Liver (tissue), 9 donors: Measurements from ENCODE around the gene RAET1E. TPM values are rescaled to one million over a fixed set of nuclear protein-coding genes. Genes with fewer than 3 reads are reported as not detected.

ENCODE experiments used
- DNase-seq: peaks from one replicate; pipeline ENCODE4 v3.0.0-alpha.2; 2017; ENCODE audit warnings: low spot score
- H3K27ac ChIP-seq, 2 donors: one replicate each; pipeline ENCODE4 v1.7.0; 2013; ENCODE audit warnings: inconsistent platforms in 2 of 2, low read length in 2 of 2, control low read depth in 1 of 2, low read depth in 1 of 2, mild to moderate bottlenecking in 1 of 2
- H3K27me3 ChIP-seq, 4 donors: one replicate each; pipeline versions ENCODE4 v1.6.1 to v1.7.0; 2013; ENCODE audit warnings: low read length in 3 of 4, inconsistent platforms in 1 of 4, mild to moderate bottlenecking in 1 of 4, moderate library complexity in 1 of 4; ENCODE audit not compliant: control insufficient read depth in 4 of 4, insufficient read depth in 4 of 4
- H3K36me3 ChIP-seq, 4 donors: one replicate each; pipeline versions ENCODE4 v1.6.1 to v1.7.0; 2013; ENCODE audit warnings: low read length in 3 of 4, mild to moderate bottlenecking in 3 of 4, low read depth in 1 of 4, moderate library complexity in 1 of 4; ENCODE audit not compliant: control insufficient read depth in 4 of 4, insufficient read depth in 3 of 4
- H3K4me1 ChIP-seq, 4 donors: one replicate each; pipeline versions ENCODE4 v1.6.1 to v1.7.0; 2013; ENCODE audit warnings: low read length in 3 of 4, mild to moderate bottlenecking in 3 of 4, moderate library complexity in 1 of 4; ENCODE audit not compliant: control insufficient read depth in 4 of 4, insufficient read depth in 4 of 4
- H3K4me3 ChIP-seq, 3 donors: one replicate each; pipeline versions ENCODE4 v1.6.1 to v1.7.0; 2013; ENCODE audit warnings: low read length in 3 of 3, control low read depth in 1 of 3, low read depth in 1 of 3, mild to moderate bottlenecking in 1 of 3
- H3K9ac ChIP-seq, 2 donors: one replicate each; pipeline ENCODE4 v1.7.0; 2013; ENCODE audit warnings: low read length in 2 of 2, mild to moderate bottlenecking in 2 of 2, moderate library complexity in 2 of 2, control low read depth in 1 of 2, low read depth in 1 of 2
- H3K9me3 ChIP-seq, 4 donors: one replicate each; pipeline versions ENCODE4 v1.6.1 to v1.7.0; 2013; ENCODE audit warnings: low read length in 3 of 4; ENCODE audit not compliant: control insufficient read depth in 4 of 4
- EGR1 ChIP-seq, 2 donors: IDR thresholded peaks; 2 replicates each; pipeline ENCODE4 v1.6.1; 2016 to 2018; ENCODE audit warnings: antibody characterized with exemption in 2 of 2, low read depth in 2 of 2
- FOXA1 ChIP-seq: IDR thresholded peaks from 2 replicates; pipeline ENCODE4 v1.6.1; 2016; ENCODE audit warnings: antibody characterized with exemption
- FOXA2 ChIP-seq: IDR thresholded peaks from 2 replicates; pipeline ENCODE4 v1.6.1; 2016; ENCODE audit warnings: antibody characterized with exemption
- GABPA ChIP-seq, 2 donors: IDR thresholded peaks in 1 of 2; conservative IDR thresholded peaks in 1 of 2; 2 replicates each; pipeline ENCODE4 v1.6.1; 2016; ENCODE audit warnings: antibody characterized with exemption in 2 of 2, mild to moderate bottlenecking in 1 of 2, moderate library complexity in 1 of 2
- HNF4A ChIP-seq, 2 donors: conservative IDR thresholded peaks; 2 replicates each; pipeline ENCODE4 v1.6.1; 2016; ENCODE audit warnings: antibody characterized with exemption in 2 of 2, mild to moderate bottlenecking in 2 of 2
- HNF4G ChIP-seq: IDR thresholded peaks from 2 replicates; pipeline ENCODE4 v1.6.1; 2016; ENCODE audit warnings: antibody characterized with exemption
- JUND ChIP-seq, 2 donors: IDR thresholded peaks; 2 replicates each; pipeline ENCODE4 v1.6.1; 2016; ENCODE audit warnings: antibody characterized with exemption in 2 of 2
- NR2F2 ChIP-seq: IDR thresholded peaks from 2 replicates; pipeline ENCODE4 v1.6.1; 2016; ENCODE audit warnings: antibody characterized with exemption
- RAD21 ChIP-seq, 2 donors: IDR thresholded peaks; 2 replicates each; pipeline ENCODE4 v1.6.1; 2016; ENCODE audit warnings: antibody characterized with exemption in 2 of 2, mild to moderate bottlenecking in 2 of 2
- RXRA ChIP-seq, 2 donors: IDR thresholded peaks; 2 replicates each; pipeline ENCODE4 v1.6.1; 2017 to 2018; ENCODE audit warnings: antibody characterized with exemption in 2 of 2, mild to moderate bottlenecking in 1 of 2
- SP1 ChIP-seq: IDR thresholded peaks from 2 replicates; pipeline ENCODE4 v1.6.1; 2018; ENCODE audit warnings: antibody characterized with exemption, mild to moderate bottlenecking
- TAF1 ChIP-seq: conservative IDR thresholded peaks from 2 replicates; pipeline ENCODE4 v1.6.1; 2016; ENCODE audit warnings: antibody characterized with exemption, mild to moderate bottlenecking
- YY1 ChIP-seq: IDR thresholded peaks from 2 replicates; pipeline ENCODE4 v1.6.1; 2016; ENCODE audit warnings: antibody characterized with exemption, mild to moderate bottlenecking
- WGBS: extraction: QIAGEN DNeasy Blood & Tissue Kit; methylation state at CpG from one replicate; pipeline ENCODE4 v1.1.7; 2013; 5-methylcytosine and 5-hydroxymethylcytosine counted together
- polyA plus RNA-seq, 2 donors: library from polyadenylated mRNA; stranded (reverse) in 1 of 2; unstranded in 1 of 2; fragments of 200-250 nt in 1 of 2; fragments of >200 nt in 1 of 2; fragmentation: Nextera tagmentation in 1 of 2; extraction: Ambion mirVana in 1 of 2; gene quantifications; one replicate each; pipeline versions ENCODE4 v1.2.1 to v1.2.3, GENCODE V29; 2013 to 2015
- total RNA-seq, 2 donors: library from RNA; depleted of rRNA; stranded (reverse); fragments of >200 nt; gene quantifications; one replicate each; pipeline ENCODE4 v1.2.3, GENCODE V29; 2014
- TF ChIP-seq, protein P1 (sequence below): IDR thresholded peaks from 2 replicates; pipeline ENCODE4 v1.6.1; 2016; ENCODE audit warnings: antibody characterized with exemption
- TF ChIP-seq, protein P2 (sequence below): fragments of 150-350 bp; IDR thresholded peaks from 2 replicates; pipeline ENCODE4 v1.5.1; 2017; ENCODE audit warnings: improper control_type of control experiment, low read depth, low read length; ENCODE audit not compliant: missing input control
- TF ChIP-seq, protein P3 (sequence below): IDR thresholded peaks from 2 replicates; pipeline ENCODE4 v1.6.1; 2016; ENCODE audit warnings: antibody characterized with exemption, mild to moderate bottlenecking
- TF ChIP-seq, protein P4 (sequence below): IDR thresholded peaks from 2 replicates; pipeline ENCODE4 v1.6.1; 2016; ENCODE audit warnings: antibody characterized with exemption
- TF ChIP-seq, protein P5 (sequence below): IDR thresholded peaks from 2 replicates; pipeline ENCODE4 v1.6.1; 2016; ENCODE audit warnings: antibody characterized with exemption
- donor health status: healthy.
- donor health status: healthy.
- donor health status: healthy.
- donor health status: healthy.
- donor health status: healthy.

RAET1E gene
- total and polyA plus RNA-seq, 4 donors = not detected

DNA sequence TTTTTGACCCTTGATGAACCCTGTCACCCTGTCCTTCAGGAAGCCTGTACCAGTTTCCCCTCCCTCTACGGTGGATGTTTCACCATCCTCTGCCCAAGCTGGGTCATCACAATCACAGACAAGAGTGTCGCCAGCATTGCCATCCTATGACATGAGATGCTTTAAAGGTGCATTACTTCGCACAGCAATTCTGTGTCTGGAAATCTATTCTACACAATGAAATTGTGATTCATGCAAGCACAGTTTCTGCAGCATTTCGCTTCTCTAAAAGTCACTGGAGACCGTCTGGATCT lies 41.4 kb upstream of the RAET1E start:
- TF ChIP-seq NR2F2 (no peak), JUND (IDR thresholded peaks at IDR 0.05) (no peak), HNF4G (no peak), GABPA (IDR thresholded peaks at IDR 0.05 in 1 of 2, conservative IDR thresholded peaks at IDR 0.05 in 1 of 2) (no peak), YY1 (no peak), FOXA1 (no peak), RAD21 (IDR thresholded peaks at IDR 0.05) (no peak), RXRA (IDR thresholded peaks at IDR 0.05) (no peak), TAF1 (no peak), EGR1 (IDR thresholded peaks at IDR 0.05; ENCODE audit: low read depth in 2 of 2) (no peak), HNF4A (conservative IDR thresholded peaks at IDR 0.05) (no peak), FOXA2 (no peak), SP1 (no peak)
- TF ChIP-seq, protein P1, sequence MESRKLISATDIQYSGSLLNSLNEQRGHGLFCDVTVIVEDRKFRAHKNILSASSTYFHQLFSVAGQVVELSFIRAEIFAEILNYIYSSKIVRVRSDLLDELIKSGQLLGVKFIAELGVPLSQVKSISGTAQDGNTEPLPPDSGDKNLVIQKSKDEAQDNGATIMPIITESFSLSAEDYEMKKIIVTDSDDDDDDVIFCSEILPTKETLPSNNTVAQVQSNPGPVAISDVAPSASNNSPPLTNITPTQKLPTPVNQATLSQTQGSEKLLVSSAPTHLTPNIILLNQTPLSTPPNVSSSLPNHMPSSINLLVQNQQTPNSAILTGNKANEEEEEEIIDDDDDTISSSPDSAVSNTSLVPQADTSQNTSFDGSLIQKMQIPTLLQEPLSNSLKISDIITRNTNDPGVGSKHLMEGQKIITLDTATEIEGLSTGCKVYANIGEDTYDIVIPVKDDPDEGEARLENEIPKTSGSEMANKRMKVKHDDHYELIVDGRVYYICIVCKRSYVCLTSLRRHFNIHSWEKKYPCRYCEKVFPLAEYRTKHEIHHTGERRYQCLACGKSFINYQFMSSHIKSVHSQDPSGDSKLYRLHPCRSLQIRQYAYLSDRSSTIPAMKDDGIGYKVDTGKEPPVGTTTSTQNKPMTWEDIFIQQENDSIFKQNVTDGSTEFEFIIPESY = no peak
- TF ChIP-seq, protein P2, sequence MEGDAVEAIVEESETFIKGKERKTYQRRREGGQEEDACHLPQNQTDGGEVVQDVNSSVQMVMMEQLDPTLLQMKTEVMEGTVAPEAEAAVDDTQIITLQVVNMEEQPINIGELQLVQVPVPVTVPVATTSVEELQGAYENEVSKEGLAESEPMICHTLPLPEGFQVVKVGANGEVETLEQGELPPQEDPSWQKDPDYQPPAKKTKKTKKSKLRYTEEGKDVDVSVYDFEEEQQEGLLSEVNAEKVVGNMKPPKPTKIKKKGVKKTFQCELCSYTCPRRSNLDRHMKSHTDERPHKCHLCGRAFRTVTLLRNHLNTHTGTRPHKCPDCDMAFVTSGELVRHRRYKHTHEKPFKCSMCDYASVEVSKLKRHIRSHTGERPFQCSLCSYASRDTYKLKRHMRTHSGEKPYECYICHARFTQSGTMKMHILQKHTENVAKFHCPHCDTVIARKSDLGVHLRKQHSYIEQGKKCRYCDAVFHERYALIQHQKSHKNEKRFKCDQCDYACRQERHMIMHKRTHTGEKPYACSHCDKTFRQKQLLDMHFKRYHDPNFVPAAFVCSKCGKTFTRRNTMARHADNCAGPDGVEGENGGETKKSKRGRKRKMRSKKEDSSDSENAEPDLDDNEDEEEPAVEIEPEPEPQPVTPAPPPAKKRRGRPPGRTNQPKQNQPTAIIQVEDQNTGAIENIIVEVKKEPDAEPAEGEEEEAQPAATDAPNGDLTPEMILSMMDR = no peak
- TF ChIP-seq, protein P3, sequence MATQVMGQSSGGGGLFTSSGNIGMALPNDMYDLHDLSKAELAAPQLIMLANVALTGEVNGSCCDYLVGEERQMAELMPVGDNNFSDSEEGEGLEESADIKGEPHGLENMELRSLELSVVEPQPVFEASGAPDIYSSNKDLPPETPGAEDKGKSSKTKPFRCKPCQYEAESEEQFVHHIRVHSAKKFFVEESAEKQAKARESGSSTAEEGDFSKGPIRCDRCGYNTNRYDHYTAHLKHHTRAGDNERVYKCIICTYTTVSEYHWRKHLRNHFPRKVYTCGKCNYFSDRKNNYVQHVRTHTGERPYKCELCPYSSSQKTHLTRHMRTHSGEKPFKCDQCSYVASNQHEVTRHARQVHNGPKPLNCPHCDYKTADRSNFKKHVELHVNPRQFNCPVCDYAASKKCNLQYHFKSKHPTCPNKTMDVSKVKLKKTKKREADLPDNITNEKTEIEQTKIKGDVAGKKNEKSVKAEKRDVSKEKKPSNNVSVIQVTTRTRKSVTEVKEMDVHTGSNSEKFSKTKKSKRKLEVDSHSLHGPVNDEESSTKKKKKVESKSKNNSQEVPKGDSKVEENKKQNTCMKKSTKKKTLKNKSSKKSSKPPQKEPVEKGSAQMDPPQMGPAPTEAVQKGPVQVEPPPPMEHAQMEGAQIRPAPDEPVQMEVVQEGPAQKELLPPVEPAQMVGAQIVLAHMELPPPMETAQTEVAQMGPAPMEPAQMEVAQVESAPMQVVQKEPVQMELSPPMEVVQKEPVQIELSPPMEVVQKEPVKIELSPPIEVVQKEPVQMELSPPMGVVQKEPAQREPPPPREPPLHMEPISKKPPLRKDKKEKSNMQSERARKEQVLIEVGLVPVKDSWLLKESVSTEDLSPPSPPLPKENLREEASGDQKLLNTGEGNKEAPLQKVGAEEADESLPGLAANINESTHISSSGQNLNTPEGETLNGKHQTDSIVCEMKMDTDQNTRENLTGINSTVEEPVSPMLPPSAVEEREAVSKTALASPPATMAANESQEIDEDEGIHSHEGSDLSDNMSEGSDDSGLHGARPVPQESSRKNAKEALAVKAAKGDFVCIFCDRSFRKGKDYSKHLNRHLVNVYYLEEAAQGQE = no peak
- TF ChIP-seq, protein P4, sequence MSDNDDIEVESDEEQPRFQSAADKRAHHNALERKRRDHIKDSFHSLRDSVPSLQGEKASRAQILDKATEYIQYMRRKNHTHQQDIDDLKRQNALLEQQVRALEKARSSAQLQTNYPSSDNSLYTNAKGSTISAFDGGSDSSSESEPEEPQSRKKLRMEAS = no peak
- TF ChIP-seq, protein P5, sequence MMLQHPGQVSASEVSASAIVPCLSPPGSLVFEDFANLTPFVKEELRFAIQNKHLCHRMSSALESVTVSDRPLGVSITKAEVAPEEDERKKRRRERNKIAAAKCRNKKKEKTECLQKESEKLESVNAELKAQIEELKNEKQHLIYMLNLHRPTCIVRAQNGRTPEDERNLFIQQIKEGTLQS = no peak
- H3K4me1 ChIP-seq = peaks cover 9 to 27% (median 14%) of the 10 kb centered on the region in 4 donors
- H3K27ac ChIP-seq = no peak overlapping the region
- peaks cover 0 to 27% (median 14%) of the 10 kb centered on the region in 4 donors for H3K27me3 ChIP-seq
- no peak overlapping the region for H3K4me3 ChIP-seq
- no peak for DNase-seq
- H3K9ac ChIP-seq = no peak overlapping the region
- H3K36me3 ChIP-seq = no peaks in the 10 kb centered on the region
- WGBS = 20% methylated on average over 5 of the region's 5 CpGs
- no peaks in the 10 kb centered on the region for H3K9me3 ChIP-seq
